GM21786 (cell line): ENCODE measurements around the gene BARHL1.

Experiments
- ATAC-seq: cut with Tn5 transposase; IDR thresholded peaks from one replicate; pipeline ENCODE4 v1.9.1; 2021; ENCODE audit not compliant: unreplicated experiment

BARHL1 gene

GRCh38 chr9:132582276-132582785 lies at the start of gene BARHL1:
Gene BARHL1 (plus strand): TSS chr9:132582606. CDS start chr9:132582798, 192 bp downstream.
- ATAC-seq = no peak

GRCh38 chr9:132534832-132535231 lies 47.6 kb upstream of the BARHL1 start:
- ATAC-seq = no peak

GRCh38 chr9:132536124-132536523 lies 46.3 kb upstream of the BARHL1 start:
- no peak for ATAC-seq

GRCh38 chr9:132537352-132537751 lies 45.1 kb upstream of the BARHL1 start:
- ATAC-seq = no peak

- ATAC-seq = no peak
Observed at GRCh38 chr9:132538071-132538470, 44.3 kb upstream of the BARHL1 start.

GRCh38 chr9:132539096-132539495 lies 43.3 kb upstream of the BARHL1 start:
- no peak for ATAC-seq

GRCh38 chr9:132541051-132541450 lies 41.4 kb upstream of the BARHL1 start:
- ATAC-seq = no peak

GRCh38 chr9:132541870-132542830 lies 40.3 kb upstream of the BARHL1 start:
- ATAC-seq = no peak

GRCh38 chr9:132543251-132543650 lies 39.2 kb upstream of the BARHL1 start:
- ATAC-seq = no peak

GRCh38 chr9:132543960-132544359 lies 38.4 kb upstream of the BARHL1 start:
- no peak for ATAC-seq

- no peak for ATAC-seq
Observed at GRCh38 chr9:132545578-132545977, 36.8 kb upstream of the BARHL1 start.

- ATAC-seq = no peak
Observed at GRCh38 chr9:132546148-132547051, 36.0 kb upstream of the BARHL1 start.

- no peak for ATAC-seq
Observed at GRCh38 chr9:132547052-132547431, 35.4 kb upstream of the BARHL1 start.

- ATAC-seq = no peak
Observed at GRCh38 chr9:132547436-132547835, 35.0 kb upstream of the BARHL1 start.

GRCh38 chr9:132547976-132548730 lies 34.3 kb upstream of the BARHL1 start:
- ATAC-seq = no peak

GRCh38 chr9:132548751-132549640 lies 33.4 kb upstream of the BARHL1 start:
- ATAC-seq = no peak

GRCh38 chr9:132551556-132551955 lies 30.9 kb upstream of the BARHL1 start:
- ATAC-seq = no peak

- ATAC-seq = no peak
Observed at GRCh38 chr9:132552041-132552440, 30.4 kb upstream of the BARHL1 start.

- no peak for ATAC-seq
Observed at GRCh38 chr9:132554755-132555154, 27.7 kb upstream of the BARHL1 start.

- no peak for ATAC-seq
Observed at GRCh38 chr9:132555528-132555927, 26.9 kb upstream of the BARHL1 start.
